Hepatocyte (in vitro differentiated cells): ENCODE results near the gene CNTN6.

Source experiments
- EZH2 ChIP-seq: fragments of 200-600 bp; sonication (generic); IDR thresholded peaks from 2 replicates; pipeline ENCODE4 v1.6.1; 2016; ENCODE audit warnings: antibody characterized with exemption, mild to moderate bottlenecking, borderline replicate concordance
- EZH2phosphoT487 ChIP-seq: fragments of 200-600 bp; sonication (generic); IDR thresholded peaks from one replicate; pipeline ENCODE4 v1.6.1; 2018; ENCODE audit warnings: antibody characterized with exemption, mild to moderate bottlenecking, low read depth, moderate library complexity; ENCODE audit not compliant: unreplicated experiment, severe bottlenecking
- TF ChIP-seq, protein P1 (sequence below): fragments of 200-600 bp; sonication (generic); IDR thresholded peaks from 2 replicates; pipeline ENCODE4 v1.5.1; 2016; ENCODE audit warnings: antibody characterized with exemption, mild to moderate bottlenecking; ENCODE audit not compliant: poor library complexity

DNA sequence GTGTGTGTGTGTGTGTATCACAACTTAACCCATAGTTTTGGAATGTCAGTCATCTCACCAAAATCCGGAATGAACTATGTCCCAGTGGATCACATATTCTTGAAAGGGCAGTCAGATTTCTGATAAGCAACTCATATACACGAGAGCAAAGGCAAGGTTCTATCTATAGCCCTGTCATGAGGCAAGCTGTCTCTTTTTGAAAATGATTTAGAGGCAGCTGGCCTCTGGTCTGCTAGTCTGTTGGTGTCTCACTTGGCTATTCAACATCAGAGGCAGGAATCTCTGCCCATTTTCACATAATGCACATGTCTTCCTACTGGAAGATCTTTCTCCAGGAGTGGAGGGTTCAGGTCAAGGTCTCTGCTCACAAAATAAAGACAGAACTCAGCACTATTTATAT is 79.8 kb downstream of the CNTN6 start:
- TF ChIP-seq, protein P1, sequence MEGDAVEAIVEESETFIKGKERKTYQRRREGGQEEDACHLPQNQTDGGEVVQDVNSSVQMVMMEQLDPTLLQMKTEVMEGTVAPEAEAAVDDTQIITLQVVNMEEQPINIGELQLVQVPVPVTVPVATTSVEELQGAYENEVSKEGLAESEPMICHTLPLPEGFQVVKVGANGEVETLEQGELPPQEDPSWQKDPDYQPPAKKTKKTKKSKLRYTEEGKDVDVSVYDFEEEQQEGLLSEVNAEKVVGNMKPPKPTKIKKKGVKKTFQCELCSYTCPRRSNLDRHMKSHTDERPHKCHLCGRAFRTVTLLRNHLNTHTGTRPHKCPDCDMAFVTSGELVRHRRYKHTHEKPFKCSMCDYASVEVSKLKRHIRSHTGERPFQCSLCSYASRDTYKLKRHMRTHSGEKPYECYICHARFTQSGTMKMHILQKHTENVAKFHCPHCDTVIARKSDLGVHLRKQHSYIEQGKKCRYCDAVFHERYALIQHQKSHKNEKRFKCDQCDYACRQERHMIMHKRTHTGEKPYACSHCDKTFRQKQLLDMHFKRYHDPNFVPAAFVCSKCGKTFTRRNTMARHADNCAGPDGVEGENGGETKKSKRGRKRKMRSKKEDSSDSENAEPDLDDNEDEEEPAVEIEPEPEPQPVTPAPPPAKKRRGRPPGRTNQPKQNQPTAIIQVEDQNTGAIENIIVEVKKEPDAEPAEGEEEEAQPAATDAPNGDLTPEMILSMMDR = no peak
- no peak for TF ChIP-seq EZH2
- TF ChIP-seq EZH2phosphoT487 = no peak
